SKM-1 treated with dmso at 0.1 percent for 144 hours (cell line): ENCODE measurements around the gene GOLGA6L26.
"Not testable (repeated sequence)": the region's sequence is repeated elsewhere in the genome, so short reads cannot be mapped to it uniquely, and the experiment has no call there.

ENCODE experiments used
- DNase-seq: peaks from one replicate; lab custom pipeline; 2025; ENCODE audit not compliant: unreplicated experiment; lab: John Stamatoyannopoulos, UW

GOLGA6L26 gene, protein sequence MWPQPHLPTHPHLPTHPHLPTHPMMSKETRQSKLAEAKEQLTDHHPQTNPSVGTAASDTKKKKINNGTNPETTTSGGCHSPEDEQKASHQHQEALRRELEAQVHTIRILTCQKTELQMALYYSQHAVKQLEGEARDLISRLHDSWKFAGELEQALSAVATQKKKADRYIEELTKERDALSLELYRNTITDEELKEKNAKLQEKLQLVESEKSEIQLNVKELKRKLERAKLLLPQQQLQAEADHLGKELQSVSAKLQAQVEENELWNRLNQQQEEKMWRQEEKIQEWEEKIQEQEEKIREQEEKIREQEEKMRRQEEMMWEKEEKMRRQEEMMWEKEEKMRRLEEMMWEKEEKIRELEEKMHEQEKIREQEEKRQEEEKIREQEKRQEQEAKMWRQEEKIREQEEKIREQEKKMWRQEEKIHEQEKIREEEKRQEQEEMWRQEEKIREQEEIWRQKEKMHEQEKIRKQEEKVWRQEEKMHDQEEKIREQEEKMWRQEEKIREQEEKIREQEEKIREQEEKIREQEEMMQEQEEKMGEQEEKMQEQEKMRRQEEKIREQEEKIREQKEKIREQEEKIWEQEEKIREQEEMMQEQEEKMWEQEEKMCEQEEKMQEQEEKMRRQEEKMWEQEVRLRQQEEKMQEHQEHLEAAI

DNA sequence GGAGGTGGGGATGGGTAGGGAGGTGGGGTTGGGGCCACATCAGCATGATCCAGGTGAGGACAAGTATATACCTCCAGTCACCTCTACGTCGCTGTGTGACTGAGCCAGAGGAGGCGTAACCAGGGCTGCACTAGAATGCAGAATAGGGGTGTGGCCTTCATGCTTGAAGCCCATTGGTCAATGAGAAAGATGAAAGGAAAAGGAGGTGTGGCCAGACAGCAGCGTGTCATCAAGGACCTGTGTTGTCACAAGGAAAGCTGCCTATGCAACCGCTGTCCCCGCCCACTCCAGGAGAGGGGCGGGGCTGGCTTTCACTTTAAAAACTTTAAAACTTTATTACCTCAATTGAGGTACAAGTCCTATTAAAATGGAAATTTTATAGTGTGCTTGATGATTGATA, at the start of gene GOLGA6L26:
Gene GOLGA6L26 (minus strand): TSS at position 101 of the 400 bp plus-strand sequence. CDS start 61 bp downstream, at position 40.
- DNase-seq: not testable (repeated sequence)

DNA sequence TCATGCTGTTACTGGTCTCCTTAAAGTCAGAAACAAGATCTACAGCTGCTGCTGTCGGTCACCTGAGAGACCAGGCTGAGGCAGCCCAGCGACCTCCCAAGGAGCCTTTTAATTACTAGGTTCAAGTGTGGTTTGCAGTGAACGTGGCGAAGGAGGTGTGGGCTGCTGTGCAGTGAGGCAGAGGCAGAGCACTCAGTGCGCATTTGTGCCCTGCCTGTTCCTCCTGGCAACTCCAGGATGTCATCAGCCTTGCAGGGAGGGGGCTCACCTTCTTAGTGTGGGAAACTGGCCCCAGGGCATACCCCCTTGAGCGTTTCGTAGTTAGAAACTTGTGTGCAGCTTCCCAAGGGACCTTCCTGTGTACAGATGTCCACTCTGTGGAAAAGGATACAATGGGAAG, 47.2 kb upstream of the GOLGA6L26 start:
- not testable (repeated sequence) for DNase-seq

DNA sequence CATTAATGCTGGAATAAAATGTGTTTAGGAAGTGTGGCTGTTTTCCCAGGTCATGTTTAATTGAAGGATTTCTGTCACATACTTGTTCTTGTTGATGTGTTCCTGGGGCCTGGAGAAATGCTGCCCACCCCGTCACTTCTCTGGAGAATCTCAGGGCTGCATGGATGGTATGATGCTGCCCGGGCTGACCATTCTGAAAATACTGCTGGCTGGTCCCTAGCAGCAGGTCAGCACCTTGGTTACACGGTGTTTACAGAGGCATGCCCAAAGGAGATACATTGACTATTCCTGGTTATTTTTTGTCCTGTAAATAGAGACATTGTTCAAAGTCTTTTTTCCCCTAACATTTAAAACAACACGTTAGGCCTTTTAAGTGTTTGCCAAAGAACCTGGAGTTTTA, 46.7 kb upstream of the GOLGA6L26 start:
- DNase-seq: not testable (repeated sequence)

DNA sequence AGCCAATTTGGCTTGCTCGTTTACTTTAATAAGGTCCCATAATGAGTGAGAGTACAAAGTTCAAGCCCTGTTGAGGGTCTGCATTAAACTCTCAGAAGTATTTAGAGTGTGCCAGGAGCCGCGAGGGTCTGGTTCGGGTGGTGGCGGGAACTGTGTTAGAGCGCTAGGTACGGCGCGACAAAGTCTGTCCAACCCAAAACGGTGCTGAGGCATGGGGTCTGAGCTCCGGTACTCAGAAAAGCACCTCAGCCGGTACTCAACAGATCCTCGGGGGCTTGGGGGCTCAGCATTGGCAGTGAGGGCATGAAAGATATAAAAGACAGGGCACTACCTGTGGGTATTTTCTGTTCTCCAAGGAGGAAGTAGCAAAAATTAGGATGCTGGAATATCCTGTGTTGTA, 45.0 kb upstream of the GOLGA6L26 start:
- DNase-seq: not testable (repeated sequence)

DNA sequence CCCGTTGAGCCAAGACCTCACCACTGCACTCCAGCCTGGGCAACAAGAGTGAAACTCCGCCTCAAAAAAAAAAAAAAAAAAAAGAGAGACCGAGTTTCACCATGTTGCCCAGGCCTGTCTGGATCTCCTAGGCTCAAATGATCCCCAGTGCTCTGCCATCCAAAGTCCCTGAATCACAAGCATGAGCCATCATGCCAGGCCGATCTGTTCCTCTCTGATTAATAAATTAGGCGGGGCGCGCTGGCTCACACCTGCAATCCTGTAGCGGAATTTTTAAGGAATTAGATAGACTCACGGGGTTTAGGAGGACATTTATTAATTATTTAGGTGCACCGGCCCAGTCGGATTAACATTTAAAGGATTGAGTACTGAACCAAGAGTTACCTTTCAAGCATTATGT, 40.2 kb upstream of the GOLGA6L26 start:
- not testable (repeated sequence) for DNase-seq

DNA sequence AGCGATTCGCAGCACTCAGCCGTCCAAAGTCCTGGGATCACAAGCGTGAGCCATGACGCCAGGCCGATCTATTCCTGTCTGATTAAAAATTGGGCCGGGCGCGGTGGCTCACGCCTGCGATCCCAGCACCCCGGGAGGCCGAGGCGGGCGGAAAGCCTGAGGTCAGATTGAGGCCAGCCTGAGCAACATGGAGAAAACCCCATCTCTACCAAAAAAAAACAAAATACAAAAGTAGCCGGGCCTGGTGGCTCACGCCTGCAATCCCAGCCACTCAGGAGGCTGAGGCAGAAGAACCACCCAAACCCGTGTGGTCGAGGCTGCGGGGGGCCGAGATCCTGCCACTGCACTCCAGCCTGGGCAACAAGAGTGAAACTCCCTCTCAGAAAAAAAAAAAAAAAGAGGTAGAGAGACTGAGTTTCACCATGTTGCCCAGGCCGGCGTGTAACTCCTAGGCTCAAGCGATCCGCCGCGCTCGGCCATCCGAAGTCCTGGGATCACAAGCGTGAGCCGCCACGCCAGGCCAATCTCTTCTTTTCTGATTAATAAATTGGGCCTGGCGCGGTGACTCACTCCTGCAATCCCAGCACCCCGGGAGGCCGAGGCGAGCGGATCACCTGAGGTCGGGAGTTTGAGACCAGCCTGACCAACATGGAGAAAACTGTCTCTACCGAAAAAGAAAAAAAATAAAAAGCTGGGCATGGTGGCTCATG, 39.0 kb upstream of the GOLGA6L26 start:
- DNase-seq: not testable (repeated sequence)

DNA sequence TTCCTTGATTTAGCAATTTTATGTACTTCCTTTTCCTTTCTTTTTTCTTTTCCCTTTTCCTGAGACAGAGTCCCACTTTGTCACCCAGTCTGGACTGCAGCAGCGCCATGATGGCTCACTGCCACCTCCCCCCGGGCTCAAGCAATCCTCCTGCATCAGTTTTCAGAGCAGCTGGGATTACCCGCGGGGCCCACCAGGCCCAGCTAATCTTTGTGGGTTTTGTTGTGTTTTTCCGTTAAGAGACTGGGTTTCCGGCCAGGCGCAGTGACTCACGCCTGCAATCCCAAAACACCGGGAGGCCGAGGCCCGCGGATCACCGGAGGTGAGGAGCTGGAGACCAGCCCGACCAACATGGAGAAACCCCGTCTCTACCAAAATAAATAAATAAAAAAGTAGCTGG, 38.3 kb upstream of the GOLGA6L26 start:
- DNase-seq: no peak

DNA sequence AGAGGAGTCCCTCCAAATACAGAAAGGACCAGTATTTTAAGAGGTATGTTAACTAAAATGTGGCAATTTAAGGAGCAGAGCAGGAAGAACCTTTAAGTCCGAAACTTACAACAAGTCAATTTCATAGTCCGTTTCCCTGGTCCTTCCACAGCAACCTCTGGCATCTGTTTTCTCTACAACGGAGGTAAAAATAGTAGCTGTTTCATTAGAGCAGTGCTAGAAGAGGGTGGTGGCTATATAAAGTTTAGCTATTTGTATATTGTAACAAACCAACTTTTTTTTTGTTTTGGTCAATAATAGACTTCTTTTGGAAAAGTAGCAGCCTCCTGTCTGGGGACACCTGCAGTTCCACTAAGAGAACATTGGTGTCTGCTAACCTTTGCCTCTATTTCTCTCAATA, 37.9 kb upstream of the GOLGA6L26 start:
- DNase-seq: not testable (repeated sequence)

DNA sequence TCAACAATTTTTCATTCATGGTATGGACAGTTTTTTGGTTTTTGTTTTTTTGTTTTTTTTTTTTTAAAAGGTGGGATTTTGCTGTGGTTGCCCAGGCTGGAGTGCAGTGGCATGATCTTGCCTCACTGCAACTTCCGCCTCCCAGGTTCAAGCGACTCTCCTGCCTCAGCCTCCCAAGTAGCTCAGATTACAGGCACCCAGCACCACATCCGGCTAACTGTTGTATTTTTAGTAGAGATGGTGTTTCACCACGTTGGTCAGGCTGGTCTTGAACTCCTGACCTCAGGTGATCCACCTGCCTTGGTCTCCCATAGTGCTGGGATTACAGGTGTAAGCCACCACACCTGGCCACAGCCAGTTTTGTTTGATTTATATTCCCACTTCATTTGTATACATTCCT, 37.1 kb upstream of the GOLGA6L26 start:
- DNase-seq: not testable (repeated sequence)

DNA sequence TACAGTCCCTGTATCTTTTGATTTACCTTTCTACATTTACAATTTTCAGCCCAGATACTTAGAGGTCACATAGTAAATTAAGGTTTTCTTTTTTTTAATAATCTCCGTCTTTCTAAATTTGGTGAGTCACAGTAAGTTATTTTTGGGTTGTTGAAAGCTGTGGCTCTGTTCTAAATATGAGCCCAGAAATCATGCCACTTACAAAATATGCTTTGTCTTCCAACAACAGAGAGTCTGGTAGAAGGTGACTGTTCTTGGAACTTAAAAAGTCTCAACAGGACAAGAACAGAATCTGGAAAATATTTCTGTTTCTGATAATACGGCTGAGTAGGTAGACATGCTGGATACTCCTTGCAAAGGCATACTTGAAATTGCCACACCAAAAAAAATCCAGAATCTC, 36.6 kb upstream of the GOLGA6L26 start:
- DNase-seq: no peak

DNA sequence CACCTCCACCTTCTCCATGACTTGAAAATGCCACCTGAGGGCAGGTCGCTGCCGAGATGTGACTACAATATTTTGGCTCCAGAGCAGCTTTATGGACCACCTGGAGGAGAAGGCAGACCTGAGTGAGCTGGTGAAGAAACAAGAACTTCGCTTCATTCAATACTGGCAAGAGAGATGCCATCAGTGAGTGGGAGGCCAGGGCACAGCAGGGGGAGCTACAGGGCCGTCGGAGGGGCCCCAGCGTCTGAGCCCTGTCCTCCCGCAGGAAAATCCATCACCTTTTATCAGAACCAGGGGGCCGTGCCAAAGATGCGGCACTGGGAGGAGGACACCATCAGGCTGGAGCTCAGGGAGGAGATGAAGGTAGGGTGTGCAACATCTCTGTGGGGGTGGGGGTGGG, 30.3 kb upstream of the GOLGA6L26 start:
- DNase-seq: not testable (repeated sequence)

DNA sequence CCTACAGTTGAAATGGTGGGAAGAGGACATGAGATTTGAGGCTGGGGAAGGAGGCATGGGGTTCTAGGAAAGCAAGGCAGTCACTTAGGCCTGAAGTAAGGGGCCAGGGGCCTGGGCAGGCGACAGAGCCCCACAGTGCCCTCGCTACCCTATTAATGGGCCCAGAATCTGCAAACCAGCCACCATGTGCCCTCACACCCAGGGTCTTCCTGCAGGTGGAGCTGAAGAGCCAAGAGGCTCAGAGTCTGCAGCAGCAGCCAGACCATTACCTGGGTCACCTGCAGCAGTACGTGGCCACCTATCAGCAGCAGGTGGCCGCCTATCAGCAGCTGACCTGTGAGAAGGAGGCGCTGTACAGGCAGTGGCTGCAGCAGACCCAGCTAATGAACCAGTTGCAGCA, 28.6 kb upstream of the GOLGA6L26 start:
- not testable (repeated sequence) for DNase-seq

DNA sequence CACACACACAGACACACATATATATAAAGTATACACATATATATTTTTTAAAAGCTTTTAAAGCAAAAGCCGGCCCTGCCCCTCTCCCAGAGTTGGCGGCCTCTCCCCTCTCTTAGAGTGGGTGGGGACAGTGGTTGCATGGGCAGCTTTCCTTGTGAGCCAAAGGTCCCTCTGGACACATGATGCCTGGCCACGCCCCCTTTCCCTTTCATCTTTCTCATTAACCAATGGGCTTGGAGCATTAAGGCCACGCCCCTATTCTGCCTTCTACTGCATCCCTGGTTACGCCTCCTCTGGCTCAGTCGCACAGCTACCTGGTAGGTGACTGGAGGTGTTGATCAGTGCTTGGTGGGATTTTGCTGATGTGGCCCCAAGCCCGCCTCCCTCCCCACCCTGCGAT, 20.5 kb upstream of the GOLGA6L26 start, which contains the start of gene GOLGA8S:
Gene GOLGA8S (plus strand): TSS at position 301 of the 400 bp plus-strand sequence. CDS start 62 bp downstream, at position 363.
- DNase-seq: not testable (repeated sequence)

DNA sequence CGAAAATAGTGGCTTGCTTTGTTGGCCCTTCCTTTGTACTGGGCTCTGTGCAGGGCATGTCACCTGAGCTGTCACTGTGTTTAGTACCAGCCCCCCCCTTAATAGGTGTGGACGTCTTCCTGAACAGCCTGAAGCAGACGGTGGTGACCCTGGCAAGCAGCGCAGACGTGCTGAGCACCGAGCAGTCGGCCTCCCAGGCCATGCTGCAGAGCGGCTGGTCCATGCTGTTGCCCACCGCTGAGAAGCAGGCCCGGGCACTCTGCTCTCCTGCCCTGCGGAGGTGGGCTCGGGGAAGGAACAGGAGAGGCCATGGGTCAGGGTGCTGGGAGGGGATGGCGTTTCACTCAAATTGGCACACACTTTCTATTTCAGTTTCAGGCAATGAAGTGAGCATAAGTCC, 22.8 kb downstream of the GOLGA6L26 start:
- not testable (repeated sequence) for DNase-seq

DNA sequence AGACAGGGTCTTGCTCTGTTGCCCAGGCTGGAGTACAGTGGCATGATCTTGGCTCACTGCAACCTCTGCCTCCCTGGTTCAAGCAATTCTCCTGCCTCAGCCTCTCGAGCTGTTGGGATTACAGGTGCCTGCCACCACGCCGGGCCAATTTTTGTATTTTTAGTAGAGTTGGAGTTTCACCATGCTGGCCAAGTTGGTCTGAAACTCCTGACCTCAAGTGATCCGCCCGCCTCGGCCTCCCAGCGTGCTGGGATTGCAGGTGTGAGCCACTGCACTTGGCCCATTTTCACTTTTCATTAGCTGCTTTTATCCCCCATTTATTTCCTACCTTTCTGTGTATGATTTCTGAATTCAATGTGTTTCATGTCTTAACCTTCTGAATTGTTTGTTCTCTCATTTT, 28.1 kb downstream of the GOLGA6L26 start:
- DNase-seq: not testable (repeated sequence)

DNA sequence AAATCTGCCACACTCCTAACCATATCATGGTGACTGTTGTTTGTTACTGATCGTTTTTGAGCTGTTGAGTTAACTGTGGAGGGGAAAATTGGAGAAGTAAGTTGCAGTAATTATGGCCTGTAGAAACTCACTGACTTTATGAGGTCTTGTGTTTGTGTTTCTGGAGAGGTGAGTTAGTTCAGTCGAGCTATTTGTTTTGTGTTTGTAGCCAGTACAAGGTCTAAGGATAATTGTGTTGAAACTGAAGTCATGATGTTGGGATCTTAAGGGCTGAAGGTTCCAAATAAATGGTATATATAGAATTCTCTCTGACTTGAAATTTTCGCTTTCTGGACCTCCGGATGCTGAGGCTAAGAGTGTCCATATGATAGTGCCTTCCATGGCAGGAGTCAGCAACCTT, 29.2 kb downstream of the GOLGA6L26 start:
- not testable (repeated sequence) for DNase-seq

DNA sequence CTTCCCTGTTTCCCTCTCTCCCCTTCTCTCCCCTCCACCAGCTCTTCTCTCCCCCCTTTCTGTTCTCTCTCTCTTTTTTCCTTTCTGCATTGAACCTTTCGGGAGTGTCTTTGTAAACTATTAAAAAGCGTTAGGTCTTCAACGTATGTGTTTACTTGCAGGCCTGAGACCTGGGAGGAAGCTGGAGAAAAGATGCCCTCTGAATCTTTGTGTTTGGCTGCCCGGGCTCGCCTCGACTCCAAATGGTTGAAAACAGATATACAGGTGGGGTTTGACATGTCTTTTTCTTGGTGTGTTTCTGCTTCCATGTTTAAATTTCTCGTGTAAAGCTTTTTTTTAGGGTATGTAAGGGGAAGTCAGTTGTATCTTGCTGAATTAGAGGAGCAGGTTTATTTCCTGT, 29.7 kb downstream of the GOLGA6L26 start:
- not testable (repeated sequence) for DNase-seq

DNA sequence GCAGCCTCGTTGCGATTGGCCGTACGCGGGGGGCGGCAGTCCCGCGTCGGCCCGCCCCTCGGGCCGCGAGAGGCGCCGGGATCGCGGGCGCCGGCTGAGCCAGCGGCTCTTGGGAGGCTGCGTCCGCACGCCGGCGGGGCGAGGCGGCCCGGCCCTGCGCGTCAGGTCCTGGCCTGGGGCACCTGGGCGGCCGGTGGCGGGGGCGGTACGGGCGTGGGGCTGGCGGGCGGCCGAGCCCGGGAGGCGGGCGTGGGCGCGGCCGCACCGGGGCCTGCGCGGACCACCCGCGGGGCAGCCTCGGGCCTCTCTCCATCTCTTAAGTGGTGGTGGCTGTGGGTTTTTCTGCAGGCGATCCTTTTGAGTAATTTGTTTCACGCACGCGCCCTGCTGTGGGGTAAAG, 30.3 kb downstream of the GOLGA6L26 start:
- DNase-seq: not testable (repeated sequence)

DNA sequence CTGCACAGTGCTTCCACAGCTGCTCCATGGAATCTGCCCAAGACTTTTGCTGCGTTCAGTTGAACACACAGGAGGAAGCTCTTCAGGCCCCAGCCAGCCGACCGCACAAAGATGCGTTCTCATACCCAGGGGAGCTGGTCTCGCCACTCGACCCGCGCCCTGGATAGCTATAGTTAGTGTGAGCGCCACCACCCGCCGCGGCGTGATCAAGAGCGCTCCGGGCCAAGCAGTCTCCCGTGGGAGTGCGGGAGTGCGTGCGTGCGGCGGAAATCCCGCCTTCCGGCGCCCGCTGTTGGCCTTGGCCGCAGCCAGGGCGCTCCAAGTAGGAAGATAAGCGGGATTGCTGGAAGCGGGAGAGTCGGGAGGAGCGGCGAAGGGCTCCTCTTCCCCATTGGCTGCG, 30.8 kb downstream of the GOLGA6L26 start:
- not testable (repeated sequence) for DNase-seq
